ENCODE results near the gene ANKRD28.
"Not testable (repeated sequence)": the region's sequence is repeated elsewhere in the genome, so short reads cannot be mapped to it uniquely, and the experiment has no call there.

Gene ANKRD28

DNA sequence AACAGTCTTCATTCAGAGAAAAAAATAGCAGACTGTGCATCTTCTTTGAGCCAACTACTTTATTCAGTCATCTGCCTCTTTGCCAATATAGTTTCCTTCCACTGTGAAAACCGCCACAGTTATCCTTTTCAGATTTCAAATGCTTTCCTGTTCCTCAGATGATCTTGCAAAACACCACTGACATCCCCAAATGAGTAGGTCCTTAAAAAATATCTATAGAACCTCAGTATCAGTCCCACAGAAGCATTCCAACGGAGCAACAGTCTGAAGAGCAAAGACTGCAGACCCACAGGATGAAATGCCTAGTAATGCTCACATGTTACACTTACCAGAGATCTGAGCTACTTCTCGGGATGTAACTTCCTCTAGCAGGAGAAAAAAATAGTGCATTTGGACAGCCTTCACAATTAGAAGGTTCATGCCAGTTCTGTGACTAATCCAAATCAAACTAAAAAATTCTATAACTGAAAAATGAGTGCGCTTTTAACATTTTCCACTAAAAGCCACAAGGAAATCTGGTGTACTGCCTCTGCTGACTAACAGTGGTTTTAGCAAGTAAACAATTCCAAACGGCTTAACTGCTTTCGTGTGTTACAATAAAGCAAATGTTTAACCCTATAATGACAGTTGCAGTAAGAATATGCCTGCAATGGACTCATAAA is at the start of gene ANKRD28:
Gene ANKRD28 (minus strand): TSS at position 338 of the 662 bp plus-strand sequence. CDS start 1,458 bp downstream, outside the sequence.
- DNase-seq, result no peak

- DNase-seq, result no peak
These were observed 49.5 kb upstream of the ANKRD28 start for GRCh38 chr3:15847239-15847638.

DNA sequence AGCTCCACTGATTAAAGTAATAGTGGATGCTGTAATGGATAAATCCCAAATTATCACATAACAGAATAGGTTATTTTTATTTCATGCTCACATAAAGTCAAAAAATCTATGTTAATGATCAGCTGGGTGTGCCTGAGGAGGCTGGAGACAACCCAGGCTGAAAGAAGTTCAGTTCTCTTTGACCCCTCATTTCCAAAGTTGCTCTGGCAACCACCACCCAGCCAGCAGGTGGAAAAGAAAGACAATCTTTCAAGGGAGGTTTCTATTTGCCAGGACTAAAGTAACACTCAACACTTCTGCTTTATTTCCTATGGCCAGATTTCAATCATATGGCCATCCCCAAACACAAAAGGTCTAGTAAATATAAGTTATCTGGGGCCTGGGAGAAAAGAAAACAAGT is 48.8 kb upstream of the ANKRD28 start:
- no peak for DNase-seq

GRCh38 chr3:15845475-15845874 is 47.7 kb upstream of the ANKRD28 start:
- no peak for DNase-seq

GRCh38 chr3:15844889-15845288 is 47.1 kb upstream of the ANKRD28 start:
- no peak for DNase-seq

DNA sequence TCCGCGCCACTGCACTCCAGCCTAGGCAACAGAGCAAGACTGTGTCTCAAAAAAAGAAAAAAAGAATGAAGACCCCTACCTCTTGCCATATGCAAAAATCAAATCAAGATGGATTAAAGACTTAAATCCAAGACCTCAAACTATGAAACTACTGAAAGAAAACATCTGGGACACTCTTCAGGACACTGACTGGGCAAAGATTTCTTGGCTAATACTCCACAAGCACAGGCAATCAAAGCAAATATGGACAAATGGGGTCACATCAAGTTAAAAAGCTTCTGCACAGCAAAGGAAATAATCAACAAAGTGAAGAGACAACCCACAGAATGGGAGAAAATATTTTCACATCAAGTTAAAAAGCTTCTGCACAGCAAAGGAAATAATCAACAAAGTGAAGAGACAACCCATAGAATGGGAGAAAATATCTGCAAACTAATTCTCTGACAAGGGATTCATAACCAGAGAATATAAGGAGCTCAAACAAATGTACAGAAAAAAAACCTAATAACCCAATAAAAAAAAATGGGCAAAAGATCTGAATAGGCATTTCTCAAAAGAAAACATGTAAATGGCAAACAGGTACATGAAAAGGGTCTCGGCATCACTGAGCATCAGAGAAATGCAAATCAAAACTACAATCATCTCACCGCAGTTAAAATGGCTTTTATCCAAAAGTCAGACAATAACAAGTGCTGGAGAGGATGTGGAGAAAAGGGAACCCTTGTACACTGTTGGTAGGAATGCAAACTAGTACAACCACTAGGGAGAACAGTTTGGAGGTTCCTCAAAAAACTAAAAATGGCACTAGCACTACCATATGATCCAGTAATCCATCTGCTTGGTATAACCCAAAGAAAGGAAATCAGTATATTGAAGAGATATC is 43.6 kb upstream of the ANKRD28 start:
- not testable (repeated sequence) for DNase-seq

- no peak for DNase-seq
These were observed 41.8 kb upstream of the ANKRD28 start for GRCh38 chr3:15839568-15839967.

DNA sequence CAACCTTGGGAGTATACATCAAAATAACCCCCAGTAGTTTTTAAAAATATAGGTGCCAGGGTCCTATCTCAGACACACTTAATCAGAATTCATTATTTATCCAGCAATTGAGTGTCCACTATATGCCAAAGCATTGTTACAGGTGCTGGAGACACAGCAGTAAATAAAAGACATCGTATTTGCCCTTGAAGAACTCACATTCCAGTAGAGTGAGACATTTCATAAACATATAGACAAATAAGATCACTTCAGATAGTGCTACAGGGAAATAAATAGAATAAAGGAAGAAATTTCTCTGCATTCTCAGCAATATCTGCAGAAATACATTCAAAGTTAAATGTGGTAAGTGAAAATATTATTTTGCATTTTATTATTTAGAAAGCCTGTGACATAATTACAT is 34.1 kb upstream of the ANKRD28 start:
- no peak for DNase-seq

DNA sequence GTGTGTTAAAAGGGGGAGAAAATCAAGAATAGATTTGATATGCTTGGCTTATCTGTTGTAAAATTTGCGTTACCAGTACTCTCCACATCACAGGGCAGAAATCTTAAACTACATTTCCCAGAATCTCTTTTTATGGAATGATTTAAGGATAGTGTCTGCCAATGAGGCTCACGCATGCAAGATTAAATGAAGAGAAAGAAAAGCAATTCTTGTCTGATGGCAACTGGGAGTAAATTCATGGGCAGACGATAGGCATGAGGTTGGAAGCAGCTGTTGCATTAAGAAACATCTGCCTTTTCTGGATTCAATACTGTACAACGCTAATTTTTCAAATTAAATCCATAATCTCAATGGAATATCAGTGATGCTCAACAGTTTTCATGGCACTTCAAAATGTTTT is 27.2 kb upstream of the ANKRD28 start:
- DNase-seq, result no peak

DNA sequence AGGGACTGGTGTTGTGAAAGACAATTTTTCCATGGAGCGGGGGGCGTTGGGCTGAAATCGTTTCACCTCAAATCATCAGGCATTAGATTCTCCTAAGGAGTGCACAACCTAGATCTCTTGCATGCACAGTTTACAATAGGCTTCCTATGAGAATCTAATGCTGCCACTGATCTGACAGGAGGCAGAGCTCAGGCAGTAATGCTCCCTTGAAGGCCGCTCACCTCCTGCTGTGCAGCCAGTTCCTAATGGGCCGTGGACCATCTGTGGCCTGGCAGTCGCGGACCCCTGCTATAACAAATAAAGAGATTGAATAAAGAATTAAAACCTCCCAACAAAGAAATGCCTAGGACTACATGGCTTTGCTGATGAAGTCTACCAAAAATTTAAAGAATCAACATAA is 25.3 kb upstream of the ANKRD28 start:
- DNase-seq, result no peak

DNA sequence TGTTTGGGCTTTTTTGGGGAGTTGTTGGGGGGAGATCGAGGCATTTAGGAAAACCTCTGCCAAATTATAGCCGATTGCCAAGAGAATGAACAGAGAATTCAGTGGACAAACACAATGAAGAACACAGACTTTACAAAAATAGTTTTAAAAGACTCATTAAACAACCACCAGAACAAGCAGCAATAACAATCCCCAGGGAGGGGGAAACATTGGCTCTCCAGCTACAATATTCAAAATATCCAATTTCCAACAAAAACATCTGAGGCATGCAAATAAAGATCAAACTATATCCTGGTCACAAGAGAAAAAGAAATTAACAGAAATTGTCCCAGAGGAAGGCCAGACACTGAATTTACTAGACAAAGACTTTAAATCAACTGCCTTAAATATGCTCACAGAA is 24.5 kb upstream of the ANKRD28 start:
- DNase-seq, result no peak

GRCh38 chr3:15820911-15821310 is 23.1 kb upstream of the ANKRD28 start:
- DNase-seq, result no peak

GRCh38 chr3:15819576-15819975 is 21.8 kb upstream of the ANKRD28 start:
- no peak for DNase-seq

- no peak for DNase-seq
These were observed 21.3 kb upstream of the ANKRD28 start for GRCh38 chr3:15819043-15819442.

- no peak for DNase-seq
These were observed 17.9 kb upstream of the ANKRD28 start for GRCh38 chr3:15815696-15816095.

DNA sequence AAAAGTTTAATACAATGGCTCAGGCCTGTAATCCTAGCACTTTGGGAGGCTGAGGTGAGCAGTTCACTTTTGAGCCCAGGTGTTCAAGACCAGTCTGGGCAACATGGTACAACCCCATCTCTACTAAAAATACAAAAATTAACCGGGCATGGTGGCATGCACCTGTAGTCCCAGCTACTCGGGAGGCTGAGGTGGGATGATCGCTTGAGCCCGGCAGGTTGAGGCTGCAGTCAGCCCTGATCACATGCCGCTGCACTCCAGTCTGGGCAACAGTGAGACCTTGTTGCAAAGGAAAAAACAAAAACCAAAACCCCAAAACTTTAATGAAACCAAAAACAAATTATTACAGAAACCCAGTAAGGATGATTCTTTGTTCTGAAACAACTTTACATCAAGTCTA is 15.3 kb upstream of the ANKRD28 start:
- not testable (repeated sequence) for DNase-seq

DNA sequence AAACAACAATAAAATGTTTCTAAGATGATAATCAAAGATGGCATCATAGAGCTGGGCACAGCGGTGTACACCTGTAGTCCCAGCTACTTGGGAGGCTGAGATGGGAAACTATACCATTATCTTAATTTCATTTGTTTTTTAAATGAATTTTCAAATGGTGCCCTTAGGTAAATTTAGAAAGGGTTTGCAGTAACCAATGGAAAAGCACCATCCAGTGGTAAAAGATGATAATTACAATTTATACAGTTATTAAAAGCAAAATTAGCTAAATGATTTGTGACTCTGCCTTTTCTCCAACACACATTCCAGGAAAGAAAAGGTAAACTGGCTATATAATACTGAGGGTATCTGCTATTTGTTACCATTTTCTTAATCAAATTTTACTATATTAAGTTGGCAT is 14.4 kb upstream of the ANKRD28 start:
- DNase-seq, result peak; percentile 7

DNA sequence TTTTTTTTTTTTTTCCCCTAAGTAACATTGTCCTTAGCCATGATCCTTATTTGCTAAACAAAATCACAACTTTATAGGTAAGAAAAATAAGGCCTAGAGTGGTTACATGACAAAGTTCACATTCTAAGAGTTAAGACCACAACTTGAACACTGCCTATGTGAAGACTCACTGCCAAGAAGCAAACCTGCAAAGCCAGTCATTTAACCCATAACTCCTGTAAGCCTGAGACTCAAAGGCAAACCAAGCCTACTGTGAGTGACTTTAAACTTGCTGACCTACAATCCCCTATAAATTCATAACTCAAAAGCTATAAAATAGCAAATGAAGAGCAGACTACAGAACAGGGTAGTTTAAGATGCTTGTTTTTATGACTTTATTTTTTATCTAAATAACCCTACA is 12.9 kb upstream of the ANKRD28 start:
- no peak for DNase-seq

DNA sequence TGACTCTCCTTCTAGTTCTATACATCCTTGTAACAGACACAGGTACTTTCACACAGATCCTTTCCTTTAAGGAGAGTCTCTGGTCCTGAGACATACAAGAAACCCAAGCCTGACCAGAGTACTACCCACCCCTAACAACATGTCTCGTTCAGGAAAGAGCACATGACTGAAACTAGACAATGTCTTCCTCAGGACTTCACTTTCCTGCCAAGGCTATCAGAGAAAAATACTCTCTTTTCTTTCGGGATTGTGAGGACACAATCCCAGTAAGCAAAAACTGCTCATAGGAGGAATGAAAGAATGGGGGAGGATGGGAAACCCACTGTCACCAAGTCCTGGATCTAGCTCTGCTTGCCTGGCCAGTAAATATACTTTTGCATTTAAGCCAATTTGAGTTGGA is 11.5 kb upstream of the ANKRD28 start:
- no peak for DNase-seq

DNA sequence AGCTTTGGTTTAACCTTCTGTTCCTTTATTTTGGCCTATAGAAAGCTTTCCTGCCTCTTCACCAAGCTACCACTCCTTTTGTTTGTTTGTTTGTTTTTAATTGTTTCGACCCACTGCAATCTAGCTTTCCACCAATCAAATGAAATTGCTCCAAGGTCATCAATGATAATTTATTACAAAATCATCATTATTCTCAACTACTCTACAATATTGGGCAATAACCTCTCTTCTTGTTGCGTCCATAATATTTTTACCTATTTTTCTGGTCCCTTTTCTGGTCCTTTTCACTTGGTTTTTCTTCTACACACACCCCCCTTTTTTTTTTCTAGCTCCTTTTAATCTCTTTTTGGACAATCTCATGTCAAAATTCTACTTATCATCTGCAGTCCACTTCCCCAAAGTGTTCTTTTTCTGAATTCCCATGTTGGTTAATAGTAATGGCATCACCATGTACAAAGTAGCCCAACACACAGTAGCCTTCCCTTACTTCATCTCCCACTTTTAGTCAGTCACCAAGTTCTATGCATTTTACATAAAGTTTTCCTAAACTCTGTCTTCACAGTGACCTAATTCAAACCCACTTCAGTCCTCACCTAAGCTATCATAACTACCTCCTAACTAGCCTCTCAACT is 11.0 kb upstream of the ANKRD28 start:
- DNase-seq, result no peak

GRCh38 chr3:15805756-15806266 is 8.0 kb upstream of the ANKRD28 start:
- no peak for DNase-seq

- DNase-seq, result no peak
These were observed 6.8 kb upstream of the ANKRD28 start for GRCh38 chr3:15804553-15805095.

- DNase-seq, result no peak
These were observed 6.1 kb upstream of the ANKRD28 start for GRCh38 chr3:15803921-15804320.

Measured in NCI-H1092 treated with DMSO at 0.1 percent for 48 hours (cell line).